Skin epidermis (tissue), 12 donors: ENCODE data around the gene CFAP47.
"Not testable (repeated sequence)": the region's sequence is repeated elsewhere in the genome, so short reads cannot be mapped to it uniquely, and the experiment has no call there.

Experiments
- H3K27ac ChIP-seq, 21 experiments: fragments of 200-600 bp; sonication (generic) in 11 of 21; one replicate each; pipeline ENCODE4 v1.5.0; 2020; ENCODE audit warnings: mild to moderate bottlenecking in 3 of 21, inconsistent platforms in 2 of 21, moderate library complexity in 2 of 21
- H3K4me3 ChIP-seq, 7 experiments: fragments of 200-600 bp; sonication (generic) in 2 of 7; one replicate each; pipeline ENCODE4 v1.5.0; 2020; ENCODE audit warnings: inconsistent platforms in 2 of 7, mild to moderate bottlenecking in 2 of 7, moderate library complexity in 1 of 7

The CFAP47 gene

DNA sequence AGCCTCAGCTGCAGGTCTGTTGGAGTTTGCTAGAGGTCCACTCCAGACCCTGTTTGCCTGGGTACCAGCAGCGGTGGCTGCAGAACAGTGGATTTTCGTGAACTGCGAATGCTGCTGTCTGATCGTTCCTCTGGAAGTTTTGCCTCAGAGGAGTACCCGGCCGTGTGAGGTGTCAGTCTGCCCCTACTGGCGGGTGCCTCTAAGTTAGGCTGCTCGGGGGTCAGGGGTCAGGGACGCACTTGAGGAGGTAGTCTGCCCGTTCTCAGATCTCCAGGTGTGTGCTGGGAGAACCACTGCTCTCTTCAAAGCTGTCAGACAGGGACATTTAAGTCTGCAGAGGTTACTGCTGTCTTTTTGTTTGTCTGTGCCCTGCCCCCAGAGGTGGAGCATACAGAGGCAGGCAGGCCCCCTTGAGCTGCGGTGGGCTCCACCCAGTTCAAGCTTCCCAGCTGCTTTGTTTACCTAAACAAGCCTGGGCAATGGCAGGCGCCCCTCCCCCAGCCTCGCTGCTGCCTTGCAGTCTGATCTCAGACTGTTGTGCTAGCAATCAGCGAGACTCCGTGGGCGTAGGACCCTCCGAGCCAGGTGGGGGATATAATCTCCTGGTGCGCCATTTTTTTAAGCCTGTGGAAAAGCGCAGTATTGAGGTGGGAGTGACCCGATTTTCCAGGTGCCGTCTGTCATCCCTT is 315.4 kb downstream of the CFAP47 start:
- H3K4me3 ChIP-seq, H3K27ac ChIP-seq: not testable (repeated sequence)

DNA sequence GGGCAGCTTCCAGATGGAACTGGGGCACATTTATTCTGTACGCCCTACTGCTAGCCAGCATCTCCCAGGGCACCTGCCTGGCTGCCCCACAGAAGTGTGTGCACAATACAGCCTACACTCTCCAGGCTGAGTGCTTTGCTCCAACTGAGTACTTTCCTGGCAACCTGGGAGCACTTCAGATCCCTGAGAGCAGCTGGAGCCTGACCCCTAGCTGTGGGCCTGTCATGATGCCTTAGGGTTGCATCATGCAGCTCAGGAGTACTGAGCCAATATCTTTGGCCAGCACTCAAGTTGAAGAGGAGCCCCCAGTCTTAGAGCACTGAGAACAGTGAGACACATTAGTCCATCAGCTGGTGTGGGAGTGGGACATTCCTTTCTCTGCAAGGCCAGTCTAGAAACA is 321.9 kb downstream of the CFAP47 start:
- Histone ChIP-seq H3K4me3 (no peak overlapping the region), H3K27ac (no peak overlapping the region)

- H3K27ac ChIP-seq, result no peak overlapping the region
- H3K4me3 ChIP-seq, result no peak overlapping the region
Measured at GRCh38 chrX:36266155-36266554, 346.6 kb downstream of the CFAP47 start.

GRCh38 chrX:36310136-36310535 is 390.6 kb downstream of the CFAP47 start:
- no peak overlapping the region for H3K4me3 ChIP-seq
- no peak overlapping the region for H3K27ac ChIP-seq

DNA sequence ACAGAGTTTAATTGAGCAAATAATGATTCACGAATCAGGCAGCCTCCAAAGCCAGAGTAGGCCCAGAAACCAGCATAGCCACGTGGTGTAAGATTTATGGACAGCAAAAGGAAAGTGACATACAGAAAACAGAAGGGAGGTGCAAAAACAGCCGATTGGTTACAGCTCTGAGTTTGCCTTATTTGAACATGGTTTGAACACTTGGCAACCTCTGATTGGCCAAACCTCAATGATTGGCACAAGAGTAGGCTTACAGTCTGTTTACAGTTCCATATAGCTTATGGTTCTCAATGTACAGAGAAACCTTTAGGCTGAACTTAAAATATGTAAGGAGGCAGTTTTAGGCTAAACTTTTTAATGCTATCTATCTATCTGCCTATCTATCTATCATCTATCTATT is 394.8 kb downstream of the CFAP47 start:
- Histone ChIP-seq H3K4me3 (no peak overlapping the region), H3K27ac (no peak overlapping the region)

DNA sequence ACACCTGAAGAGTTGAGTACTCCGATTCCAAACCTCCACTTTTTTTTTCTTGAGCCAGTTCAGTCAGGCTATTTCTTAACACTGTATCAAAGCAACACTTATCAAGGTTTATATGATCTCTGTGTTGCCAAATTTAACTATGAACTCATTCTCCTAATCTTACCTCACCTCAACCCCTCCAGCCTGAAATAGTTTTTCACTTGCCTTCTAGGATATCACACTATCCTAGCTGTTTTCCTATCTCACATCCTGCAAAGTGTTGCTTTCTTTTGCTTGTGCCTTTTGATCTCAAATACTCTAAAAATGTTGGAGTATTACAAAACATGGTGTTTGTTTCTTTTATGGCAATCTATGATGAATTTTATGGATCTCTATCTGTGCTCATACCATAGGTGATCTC is 415.0 kb downstream of the CFAP47 start:
- no peak overlapping the region for H3K27ac ChIP-seq
- no peak overlapping the region for H3K4me3 ChIP-seq

DNA sequence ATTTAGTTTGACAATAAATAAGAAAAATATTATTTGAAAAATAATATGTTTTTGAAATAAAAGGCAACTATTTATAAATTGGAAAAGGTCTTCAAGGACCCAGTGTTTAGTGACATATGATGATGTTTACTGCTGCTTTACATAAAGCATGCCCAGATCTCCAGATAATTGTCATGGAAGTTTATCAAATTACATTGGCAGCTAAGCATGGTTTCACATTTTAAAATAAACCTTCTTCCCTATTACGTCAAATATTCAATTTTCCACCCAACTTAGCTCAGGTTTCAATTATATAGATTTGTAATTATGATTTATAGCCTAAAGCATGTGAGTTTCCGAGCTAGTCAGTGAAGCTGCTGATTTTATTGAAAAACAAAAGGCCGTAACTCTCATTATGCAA is 417.2 kb downstream of the CFAP47 start:
- H3K4me3 ChIP-seq, result no peak overlapping the region

DNA sequence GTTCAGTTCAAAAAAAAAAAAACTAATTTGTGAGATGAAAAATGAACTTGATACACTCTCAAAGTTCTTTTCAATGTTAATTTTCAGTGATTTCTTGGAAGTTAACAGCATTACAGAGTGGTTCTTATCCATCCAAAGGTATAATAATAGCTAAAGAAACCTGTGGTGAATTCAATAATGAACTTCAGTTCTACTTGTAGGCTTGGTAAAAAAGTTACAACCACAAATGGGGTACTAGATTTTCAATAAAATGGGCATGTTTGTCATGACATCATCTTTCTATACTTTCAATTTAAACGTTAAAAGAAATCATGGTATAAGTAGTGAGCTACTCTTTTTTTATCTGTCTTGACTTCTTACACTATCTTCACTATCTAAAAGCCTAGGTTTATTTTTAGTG is 424.8 kb downstream of the CFAP47 start:
- no peak overlapping the region for H3K4me3 ChIP-seq
- H3K27ac ChIP-seq, result no peak overlapping the region

More for the DNA sequence above, 417.2 kb downstream of the CFAP47 start:
- H3K27ac ChIP-seq, result no peak overlapping the region

DNA sequence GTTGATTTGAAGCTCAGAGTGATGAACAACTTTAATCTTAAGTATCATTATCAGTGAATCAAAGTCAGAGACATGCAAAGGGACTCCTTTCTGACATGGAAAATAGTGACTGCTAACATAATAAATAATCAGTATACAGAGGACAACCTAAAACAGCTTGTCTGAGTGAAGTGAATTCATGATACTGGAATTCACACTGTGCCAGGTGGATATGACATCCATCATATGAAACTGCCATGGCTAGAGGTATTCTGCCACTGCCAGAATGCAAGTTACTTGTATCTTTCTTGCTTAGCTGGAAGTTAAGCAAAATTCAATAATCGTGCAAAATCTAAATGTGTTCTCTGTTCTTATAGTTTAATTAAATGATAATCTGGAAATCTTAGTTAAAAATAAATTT is 429.0 kb downstream of the CFAP47 start:
- no peak overlapping the region for H3K27ac ChIP-seq
- no peak overlapping the region for H3K4me3 ChIP-seq

DNA sequence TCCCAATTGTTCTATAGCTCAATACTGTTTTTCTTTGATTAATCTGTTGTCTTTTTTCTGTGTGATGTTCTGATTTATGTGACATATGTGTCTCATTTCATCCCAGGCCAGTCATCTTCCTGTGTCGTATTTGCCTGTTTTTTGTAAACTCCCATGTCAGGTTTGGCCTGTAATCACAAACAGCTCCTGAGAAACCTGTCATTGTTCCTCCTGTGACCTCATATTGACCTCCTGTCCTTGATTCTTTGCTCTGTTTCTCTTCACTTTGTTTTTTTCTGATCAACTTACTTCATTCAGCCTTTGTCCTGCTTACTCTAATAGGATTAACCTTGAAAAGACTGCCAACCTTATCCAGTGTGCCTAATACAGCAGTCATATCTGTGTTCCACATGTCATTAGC is 438.3 kb downstream of the CFAP47 start:
- no peak overlapping the region for H3K4me3 ChIP-seq

GRCh38 chrX:36364262-36364661 is 444.7 kb downstream of the CFAP47 start:
- H3K4me3 ChIP-seq, result no peak overlapping the region
- no peak overlapping the region for H3K27ac ChIP-seq

More for the DNA sequence above, 438.3 kb downstream of the CFAP47 start:
- no peak overlapping the region for H3K27ac ChIP-seq

- H3K4me3 ChIP-seq, result no peak overlapping the region
- H3K27ac ChIP-seq, result no peak overlapping the region
Measured at GRCh38 chrX:36383495-36383894, 464.0 kb downstream of the CFAP47 start.

DNA sequence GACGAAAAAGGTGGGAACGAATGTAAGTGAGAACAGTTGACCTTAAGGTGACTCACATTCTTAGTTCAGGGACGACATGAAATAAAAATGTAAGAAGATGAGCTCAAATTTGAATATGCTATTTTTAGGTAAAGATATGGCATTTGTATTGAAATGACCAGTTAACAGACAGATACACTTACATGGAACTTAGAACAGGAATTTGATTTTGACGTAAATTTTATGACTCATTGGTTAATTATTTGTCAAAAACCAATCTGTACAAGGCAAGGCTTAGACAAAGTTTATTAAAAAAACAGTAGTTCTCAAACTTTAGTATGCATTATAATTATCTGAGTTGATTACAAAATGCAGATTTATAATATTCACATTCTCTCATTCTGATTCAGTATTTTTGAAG is 469.4 kb downstream of the CFAP47 start:
- H3K4me3 ChIP-seq, result no peak overlapping the region
- no peak overlapping the region for H3K27ac ChIP-seq

DNA sequence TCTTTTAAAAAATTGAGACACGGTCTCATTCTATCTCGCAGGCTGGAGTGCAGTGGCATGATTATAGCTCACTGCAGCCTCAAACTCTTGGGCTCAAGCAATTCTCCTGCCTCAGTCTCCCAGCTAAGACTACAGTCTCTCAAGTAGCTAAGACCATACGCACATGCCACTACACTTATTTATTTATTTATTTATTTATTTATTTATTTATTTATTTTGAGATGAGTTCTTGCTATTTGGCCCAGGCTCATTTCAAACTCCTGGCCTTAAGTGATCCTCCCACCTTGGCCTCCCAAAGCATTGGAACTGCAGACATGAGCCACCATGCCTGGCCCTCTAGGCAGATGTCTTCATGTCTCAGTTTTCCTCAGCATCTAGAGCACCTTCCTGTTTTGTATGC is 482.2 kb downstream of the CFAP47 start:
- Histone ChIP-seq H3K27ac (no peak overlapping the region), H3K4me3 (no peak overlapping the region)

DNA sequence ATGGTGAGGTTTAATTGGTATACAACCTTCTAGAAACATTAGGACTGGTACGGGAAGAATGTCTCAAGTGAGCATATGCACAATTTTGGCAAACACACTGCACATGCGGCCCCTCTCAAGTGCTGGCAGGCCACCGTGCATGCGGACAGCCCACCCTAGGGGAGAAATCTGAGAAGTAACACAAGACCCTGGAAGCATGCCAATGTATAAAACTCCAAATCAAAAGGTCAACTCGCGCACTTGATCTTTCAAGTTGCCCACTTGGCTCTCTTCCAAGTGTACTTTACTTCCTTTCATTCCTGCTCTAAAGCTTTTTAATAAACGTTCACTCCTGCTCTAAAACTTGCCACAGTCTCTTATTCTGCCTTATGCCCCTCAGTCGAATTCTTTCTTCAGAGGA is 488.3 kb downstream of the CFAP47 start:
- no peak overlapping the region for H3K4me3 ChIP-seq
- no peak overlapping the region for H3K27ac ChIP-seq

DNA sequence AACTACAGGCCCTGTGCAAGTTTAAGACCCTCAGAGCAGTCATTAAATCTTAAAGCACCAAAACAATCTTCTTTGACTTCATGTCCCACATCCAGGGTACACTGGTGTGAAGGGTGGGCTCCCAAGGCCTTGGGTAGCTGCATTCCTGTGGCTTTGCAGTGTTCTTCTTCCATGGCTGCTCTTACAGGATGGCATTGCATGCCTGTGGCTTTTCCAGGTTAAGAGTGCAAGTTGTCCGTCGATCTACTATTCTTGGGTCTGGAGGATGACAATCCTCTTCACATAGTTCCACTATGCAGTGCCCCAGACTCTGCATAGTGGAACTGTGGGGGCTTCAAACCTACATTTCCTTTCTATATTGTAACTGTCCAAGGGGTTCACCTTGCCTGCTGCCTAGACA is 494.5 kb downstream of the CFAP47 start:
- H3K27ac ChIP-seq, result no peak overlapping the region
- H3K4me3 ChIP-seq, result no peak overlapping the region

- Histone ChIP-seq H3K27ac (no peak overlapping the region), H3K4me3 (no peak overlapping the region)
Measured at GRCh38 chrX:36422368-36422767, 502.8 kb downstream of the CFAP47 start.

- H3K4me3 ChIP-seq, result no peak overlapping the region
- H3K27ac ChIP-seq, result no peak overlapping the region
Measured at GRCh38 chrX:36431819-36432218, 512.3 kb downstream of the CFAP47 start.

DNA sequence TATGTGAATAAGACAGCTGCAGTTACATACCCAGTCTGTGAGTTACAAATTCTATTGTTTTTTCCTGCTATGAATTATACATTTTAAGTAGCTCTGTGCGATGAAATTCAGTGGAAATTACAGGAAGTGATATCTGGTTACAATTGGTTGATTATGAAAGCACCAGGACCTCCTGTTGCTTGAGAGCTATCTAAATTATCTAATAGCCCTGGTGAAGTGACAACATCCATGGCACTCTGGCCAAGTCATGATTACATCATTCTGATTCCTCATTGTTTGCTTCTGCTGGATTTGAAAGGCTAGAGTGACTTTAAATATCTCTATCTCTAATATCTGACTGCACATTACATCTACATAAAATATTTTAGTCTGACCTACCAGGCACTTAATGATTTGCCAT is 515.0 kb downstream of the CFAP47 start:
- Histone ChIP-seq H3K27ac (no peak overlapping the region), H3K4me3 (no peak overlapping the region)
